LNCAP (cell line): Measurements from ENCODE around the gene RAB14.
A peak's percentile ranks its signal among the peaks of the same experiment; 100 is the strongest.

ENCODE experiments used
- TF ChIP-seq, protein P1 (sequence below): fragments of 450-650 bp; IDR thresholded peaks from 2 replicates; pipeline ENCODE4 v1.5.1; 2017; ENCODE audit warnings: mild to moderate bottlenecking

RAB14 gene

DNA sequence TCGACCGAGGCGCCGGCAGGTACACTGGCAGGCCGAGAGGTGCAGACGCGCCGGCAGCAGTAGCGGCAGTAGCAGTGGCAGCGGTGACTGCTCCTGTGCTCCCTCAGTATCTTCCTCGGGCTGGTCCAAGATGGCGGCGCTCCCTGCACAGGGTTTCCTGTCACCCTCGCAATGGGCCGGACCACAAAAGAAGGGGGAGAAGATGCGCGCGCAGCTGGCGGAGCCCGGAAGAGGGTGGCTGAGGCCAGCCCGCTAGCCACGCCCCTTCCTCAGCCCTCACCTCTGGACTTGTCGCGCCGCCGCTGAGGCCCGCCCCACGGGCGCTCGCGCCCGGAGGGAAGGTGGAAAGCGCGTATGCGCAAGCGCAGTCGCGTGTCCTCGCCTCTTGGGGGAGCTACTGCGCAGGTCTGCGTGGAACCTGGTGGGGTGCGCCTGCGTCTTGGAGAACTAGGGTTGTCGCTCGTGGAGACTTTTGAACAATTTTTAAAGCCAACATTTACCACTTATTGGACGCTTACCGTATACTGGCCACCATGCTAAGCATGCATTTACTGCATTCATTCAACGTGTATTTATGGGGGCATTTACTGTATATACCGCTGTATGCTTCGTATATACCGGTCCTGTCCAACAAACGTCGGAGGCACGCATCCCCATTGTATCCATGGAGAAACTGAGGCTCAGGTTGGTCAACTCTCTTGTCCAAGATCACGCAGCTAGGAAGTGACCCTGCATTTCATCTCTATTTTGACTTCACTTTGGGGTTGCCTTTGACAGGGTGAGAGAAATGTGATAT lies at the start of gene RAB14:
TSS of gene RAB14 (minus strand) at position 132 of the 796 bp plus-strand sequence. CDS start 8,457 bp downstream, outside the sequence.
- TF ChIP-seq, protein P1, sequence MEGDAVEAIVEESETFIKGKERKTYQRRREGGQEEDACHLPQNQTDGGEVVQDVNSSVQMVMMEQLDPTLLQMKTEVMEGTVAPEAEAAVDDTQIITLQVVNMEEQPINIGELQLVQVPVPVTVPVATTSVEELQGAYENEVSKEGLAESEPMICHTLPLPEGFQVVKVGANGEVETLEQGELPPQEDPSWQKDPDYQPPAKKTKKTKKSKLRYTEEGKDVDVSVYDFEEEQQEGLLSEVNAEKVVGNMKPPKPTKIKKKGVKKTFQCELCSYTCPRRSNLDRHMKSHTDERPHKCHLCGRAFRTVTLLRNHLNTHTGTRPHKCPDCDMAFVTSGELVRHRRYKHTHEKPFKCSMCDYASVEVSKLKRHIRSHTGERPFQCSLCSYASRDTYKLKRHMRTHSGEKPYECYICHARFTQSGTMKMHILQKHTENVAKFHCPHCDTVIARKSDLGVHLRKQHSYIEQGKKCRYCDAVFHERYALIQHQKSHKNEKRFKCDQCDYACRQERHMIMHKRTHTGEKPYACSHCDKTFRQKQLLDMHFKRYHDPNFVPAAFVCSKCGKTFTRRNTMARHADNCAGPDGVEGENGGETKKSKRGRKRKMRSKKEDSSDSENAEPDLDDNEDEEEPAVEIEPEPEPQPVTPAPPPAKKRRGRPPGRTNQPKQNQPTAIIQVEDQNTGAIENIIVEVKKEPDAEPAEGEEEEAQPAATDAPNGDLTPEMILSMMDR: peak; percentile 75

DNA sequence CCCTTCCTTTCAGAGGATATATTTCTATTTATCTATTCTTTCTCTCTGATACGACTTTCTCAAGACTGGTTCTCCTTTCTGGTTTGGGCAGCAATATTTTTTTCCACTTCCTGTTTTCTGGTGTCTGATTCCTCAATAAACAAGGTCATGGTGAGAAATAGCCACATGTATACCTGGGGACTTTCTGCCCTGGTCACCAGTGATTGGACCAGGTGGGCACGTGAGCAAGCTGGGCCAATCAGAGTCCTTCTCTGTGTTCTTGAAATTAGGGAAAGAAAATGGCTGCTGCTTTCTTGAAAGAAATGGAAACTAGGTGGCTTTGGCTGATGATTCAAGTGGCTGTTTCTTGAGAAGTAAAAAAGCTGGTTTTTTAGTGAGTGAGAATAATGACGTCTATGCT lies 47.9 kb upstream of the RAB14 start:
- TF ChIP-seq, protein P1: no peak

DNA sequence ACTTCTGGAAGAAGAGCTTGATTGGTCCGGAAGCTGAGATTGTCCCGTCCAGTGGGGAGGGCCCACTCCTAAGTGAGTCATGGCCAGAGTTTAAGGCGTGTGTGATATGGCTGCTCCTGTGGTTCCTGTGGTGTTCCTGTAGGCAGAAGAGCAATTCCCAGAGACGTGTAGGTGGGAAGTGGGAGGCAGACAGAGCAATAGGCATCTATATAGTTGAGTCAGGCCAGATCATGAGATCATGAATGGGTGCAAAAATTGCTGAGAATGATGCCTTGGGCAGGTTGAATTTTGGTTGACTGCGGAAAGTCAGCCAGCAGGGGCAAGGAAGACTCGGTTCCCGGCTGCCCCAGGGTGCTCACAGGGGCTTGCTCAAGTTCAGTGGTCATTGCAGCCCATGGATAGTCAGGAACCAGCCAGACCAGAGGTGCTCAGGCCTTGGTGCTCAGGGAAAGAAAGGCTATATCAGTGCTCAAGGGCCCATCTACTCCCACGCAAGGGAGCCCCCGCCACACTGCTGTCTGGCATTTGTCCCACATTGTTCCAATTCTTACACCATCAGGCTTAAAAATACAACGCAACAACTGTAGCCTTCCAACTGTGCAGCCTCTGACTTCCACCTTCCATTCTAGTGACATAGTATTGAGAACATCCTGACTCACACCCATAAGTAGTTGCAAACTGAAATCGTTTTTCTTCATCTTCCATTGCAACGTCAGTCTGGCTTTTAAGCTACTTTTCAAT lies 45.3 kb upstream of the RAB14 start:
- TF ChIP-seq, protein P1: no peak

DNA sequence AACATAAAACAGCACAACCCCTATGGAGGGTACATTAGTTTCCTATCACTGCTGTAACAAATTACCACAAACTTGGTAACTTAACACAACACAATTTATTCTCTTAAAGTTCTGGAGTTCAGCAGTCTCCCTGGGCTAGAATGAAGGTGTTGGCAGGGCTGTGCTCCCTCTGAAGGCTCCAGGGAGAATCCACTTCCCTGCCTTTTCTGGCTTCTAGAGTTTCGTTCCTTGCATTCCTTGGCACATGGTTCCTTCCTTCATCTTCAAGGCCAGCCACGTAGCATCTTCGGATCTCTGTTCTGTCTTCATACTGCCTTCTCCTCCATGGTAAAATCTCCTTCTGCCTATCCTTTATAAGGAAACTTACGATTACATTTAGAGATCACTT lies 41.3 kb upstream of the RAB14 start:
- TF ChIP-seq, protein P1: no peak

DNA sequence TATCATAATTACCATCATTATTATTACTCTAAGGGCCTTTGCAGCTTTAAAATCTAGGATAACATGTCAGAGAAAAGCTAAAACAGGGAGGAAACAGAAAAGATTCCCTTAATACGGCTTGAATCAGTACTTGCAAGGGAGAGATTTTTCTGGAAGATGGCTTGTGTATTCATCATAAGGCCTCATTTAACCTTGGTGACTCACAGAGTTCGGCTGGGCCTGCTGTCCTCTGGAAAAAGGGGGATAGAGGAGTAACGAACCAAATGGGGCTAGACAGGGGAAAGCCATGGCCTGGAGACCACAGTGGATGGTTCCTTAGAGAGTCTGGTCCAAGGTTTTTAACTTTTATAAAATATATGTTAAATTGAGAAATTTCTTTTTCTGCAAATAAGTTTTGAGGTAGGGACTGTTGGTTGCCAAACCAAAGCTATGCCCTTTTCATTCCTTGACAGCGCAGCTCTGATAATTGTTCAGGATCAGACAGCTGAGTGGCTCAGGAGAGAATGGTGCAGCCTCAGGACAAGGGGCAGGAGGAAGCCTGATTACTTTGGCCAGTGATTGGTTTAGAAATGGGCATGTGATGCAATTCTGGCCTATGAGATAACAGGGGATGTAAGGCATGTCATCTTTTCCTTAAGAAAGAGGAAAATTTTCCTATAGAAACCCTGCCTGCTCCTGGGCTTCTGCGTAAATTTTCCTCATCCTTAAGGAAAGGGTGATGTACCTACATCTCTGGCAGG lies 40.7 kb upstream of the RAB14 start:
- TF ChIP-seq, protein P1: no peak

DNA sequence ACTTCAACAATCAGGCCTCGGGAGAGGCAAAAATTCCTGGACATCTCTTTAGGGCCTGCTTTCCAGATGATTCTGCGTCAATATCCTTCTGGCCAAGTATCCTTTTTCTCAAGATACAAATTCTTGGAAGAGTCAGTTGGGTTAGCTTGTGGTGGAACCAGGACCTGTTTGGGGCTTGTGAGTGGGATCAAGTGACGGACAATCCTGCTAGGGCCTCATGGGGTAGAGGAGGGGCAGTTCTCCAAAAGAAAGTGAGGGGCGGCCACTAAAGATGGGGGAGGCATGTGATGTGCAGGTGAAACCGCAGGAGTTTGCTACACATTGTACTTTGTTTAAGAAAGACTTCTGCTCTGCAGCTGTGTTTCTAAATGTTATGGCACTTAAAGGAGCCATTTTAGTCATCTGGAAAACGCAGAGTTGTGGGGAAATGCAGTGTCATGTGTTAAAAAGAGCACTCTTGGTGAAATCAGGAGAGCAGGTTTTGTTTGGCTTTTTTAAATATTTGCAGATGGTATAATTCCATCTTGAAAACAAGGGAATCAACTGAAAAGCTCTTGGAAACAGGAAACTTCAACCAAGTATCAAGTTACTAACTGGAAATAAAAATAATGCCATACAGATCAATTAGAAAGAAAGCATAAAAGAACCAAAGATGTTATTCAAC lies 38.9 kb upstream of the RAB14 start:
- TF ChIP-seq, protein P1: no peak

DNA sequence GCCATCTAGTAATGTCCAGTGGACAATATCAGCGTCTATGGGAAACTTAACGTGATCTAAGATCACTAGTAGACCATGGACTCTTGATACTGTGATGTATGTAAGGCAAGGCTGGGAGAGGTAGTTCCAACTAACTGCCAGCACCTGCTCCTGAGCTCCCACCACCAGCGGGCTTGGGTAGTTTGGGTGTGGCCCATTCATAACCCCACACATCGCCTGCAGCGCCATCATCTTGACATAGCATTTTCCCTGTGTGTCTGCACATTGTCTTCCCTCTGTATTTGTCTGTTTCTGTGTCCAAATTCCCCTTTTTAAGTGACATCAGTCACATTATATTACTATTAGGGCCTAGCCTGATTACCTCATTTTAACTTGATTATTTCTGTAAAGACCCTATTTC lies 38.2 kb upstream of the RAB14 start:
- TF ChIP-seq, protein P1: no peak
